Osteocyte (in vitro differentiated cells): ENCODE results near the gene NLRP3. TPM values are rescaled to one million over a fixed set of nuclear protein-coding genes. Genes with fewer than 3 reads are reported as not detected.
"Not testable (repeated sequence)": the region's sequence is repeated elsewhere in the genome, so short reads cannot be mapped to it uniquely, and the experiment has no call there.

Source experiments
- DNase-seq: peaks from one replicate; pipeline ENCODE4 v3.0.0; 2021; ENCODE audit warnings: mixed read lengths; ENCODE audit not compliant: unreplicated experiment; ENCODE audit errors: extremely low spot score
- H3K27ac Mint-ChIP-seq: one replicate; pipeline ENCODE4 v1.8.0; 2021; ENCODE audit warnings: mild to moderate bottlenecking, mixed read lengths; ENCODE audit not compliant: unreplicated experiment
- H3K27me3 Mint-ChIP-seq: one replicate; pipeline ENCODE4 v1.8.0; 2021; ENCODE audit warnings: mixed read lengths; ENCODE audit not compliant: unreplicated experiment
- H3K36me3 Mint-ChIP-seq: one replicate; pipeline ENCODE4 v1.8.0; 2021; ENCODE audit warnings: mixed read lengths; ENCODE audit not compliant: unreplicated experiment
- H3K4me1 Mint-ChIP-seq: one replicate; pipeline ENCODE4 v1.8.0; 2021; ENCODE audit warnings: mixed read lengths; ENCODE audit not compliant: unreplicated experiment
- H3K4me3 Mint-ChIP-seq: one replicate; pipeline ENCODE4 v1.8.0; 2021; ENCODE audit warnings: mild to moderate bottlenecking, moderate library complexity, mixed read lengths; ENCODE audit not compliant: unreplicated experiment
- H3K9me3 Mint-ChIP-seq: one replicate; pipeline ENCODE4 v1.8.0; 2021; ENCODE audit warnings: mixed read lengths; ENCODE audit not compliant: unreplicated experiment
- CTCF ChIP-seq: fragments of 200-600 bp; sonication (generic); IDR thresholded peaks from 2 replicates; pipeline ENCODE4 v1.5.0; 2021; ENCODE audit warnings: antibody characterized with exemption, mild to moderate bottlenecking, moderate library complexity
- total RNA-seq: library from RNA; stranded (reverse); gene quantifications from 2 replicates; pipeline ENCODE4 v1.2.1, GENCODE V29; 2021

Gene NLRP3
- total RNA-seq, 1 donor from 2014 or later: 0.16 TPM

DNA sequence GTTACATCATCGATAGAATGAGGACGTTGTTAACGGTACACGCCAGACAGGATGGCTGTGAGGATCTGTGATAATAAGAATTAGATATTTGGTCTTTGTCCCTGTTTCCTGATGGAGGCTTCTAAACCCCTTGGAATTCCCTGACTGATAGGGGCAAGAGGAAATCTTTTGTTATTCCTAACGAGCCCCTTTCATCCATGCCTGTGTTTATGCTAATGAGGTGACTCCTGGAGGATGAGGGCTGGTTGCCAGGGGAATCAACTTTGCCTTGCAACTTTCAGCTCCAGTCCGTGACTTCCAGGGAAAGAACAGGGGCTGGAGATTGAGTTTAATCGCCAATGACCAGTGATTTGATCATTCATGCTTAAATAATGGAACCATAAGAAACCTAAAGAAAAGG lies 39.3 kb upstream of the NLRP3 start:
- TF ChIP-seq CTCF: no peak
- peaks cover 24% of the 10 kb centered on the region for H3K27me3 Mint-ChIP-seq
- peaks cover 7% of the 10 kb centered on the region for H3K4me1 Mint-ChIP-seq
- H3K36me3 Mint-ChIP-seq: no peaks in the 10 kb centered on the region
- H3K4me3 Mint-ChIP-seq: no peak overlapping the region
- no peak for DNase-seq
- peaks cover 7% of the 10 kb centered on the region for H3K9me3 Mint-ChIP-seq
- H3K27ac Mint-ChIP-seq: no peak overlapping the region

- H3K4me3 Mint-ChIP-seq, H3K4me1 Mint-ChIP-seq, H3K36me3 Mint-ChIP-seq, H3K27ac Mint-ChIP-seq, DNase-seq, H3K9me3 Mint-ChIP-seq: not testable (repeated sequence)
- H3K27me3 Mint-ChIP-seq: peaks cover 24% of the 10 kb centered on the region
These were observed 38.3 kb upstream of the NLRP3 start for GRCh38 chr1:247377656-247378055.

DNA sequence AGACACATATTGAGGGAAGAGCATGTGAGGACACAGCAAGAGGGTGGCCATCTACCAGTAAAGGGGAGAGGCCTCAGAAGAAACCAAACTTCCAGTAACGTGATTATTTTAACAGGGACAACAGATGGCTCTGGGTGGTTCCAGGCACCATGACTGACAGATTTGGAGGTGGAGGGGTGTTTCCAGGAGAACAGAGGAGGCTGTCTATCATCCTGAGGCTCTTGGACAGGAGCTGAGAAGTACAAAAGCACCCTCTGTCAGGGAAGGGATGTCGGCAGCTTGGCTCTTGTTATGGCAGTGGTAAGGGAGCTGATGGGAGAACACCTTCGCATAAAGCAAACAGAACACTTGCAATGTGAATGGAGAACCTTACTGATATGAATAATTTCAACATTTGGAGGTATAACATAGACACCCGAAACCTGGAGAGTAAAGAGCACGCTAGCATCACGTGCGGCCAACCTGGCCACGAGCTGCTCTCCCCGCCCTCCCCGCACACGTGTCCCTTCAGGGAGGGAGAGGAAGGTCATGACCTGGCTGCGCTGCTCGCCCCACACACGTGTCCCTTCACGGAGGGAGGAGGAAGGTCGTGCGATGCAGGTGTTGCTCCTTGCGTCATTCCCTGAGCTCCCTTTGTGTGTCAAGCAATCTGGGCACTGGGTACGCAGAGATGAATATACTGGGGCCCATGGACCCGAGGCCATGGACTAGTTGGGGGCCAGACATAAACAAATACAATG lies 37.5 kb upstream of the NLRP3 start:
- no peak for TF ChIP-seq CTCF
- H3K4me1 Mint-ChIP-seq: peaks cover 4% of the 10 kb centered on the region
- DNase-seq: no peak
- peaks cover 24% of the 10 kb centered on the region for H3K27me3 Mint-ChIP-seq
- no peak overlapping the region for H3K4me3 Mint-ChIP-seq
- no peaks in the 10 kb centered on the region for H3K36me3 Mint-ChIP-seq
- H3K27ac Mint-ChIP-seq: no peak overlapping the region
- peaks cover 7% of the 10 kb centered on the region for H3K9me3 Mint-ChIP-seq

GRCh38 chr1:247385283-247385682 lies 30.7 kb upstream of the NLRP3 start:
- DNase-seq: no peak
- H3K9me3 Mint-ChIP-seq: no peaks in the 10 kb centered on the region
- no peak overlapping the region for H3K4me3 Mint-ChIP-seq
- H3K27ac Mint-ChIP-seq: no peak overlapping the region
- H3K36me3 Mint-ChIP-seq: no peaks in the 10 kb centered on the region
- TF ChIP-seq CTCF: no peak
- peaks cover 11% of the 10 kb centered on the region for H3K4me1 Mint-ChIP-seq
- peaks cover 12% of the 10 kb centered on the region for H3K27me3 Mint-ChIP-seq

DNA sequence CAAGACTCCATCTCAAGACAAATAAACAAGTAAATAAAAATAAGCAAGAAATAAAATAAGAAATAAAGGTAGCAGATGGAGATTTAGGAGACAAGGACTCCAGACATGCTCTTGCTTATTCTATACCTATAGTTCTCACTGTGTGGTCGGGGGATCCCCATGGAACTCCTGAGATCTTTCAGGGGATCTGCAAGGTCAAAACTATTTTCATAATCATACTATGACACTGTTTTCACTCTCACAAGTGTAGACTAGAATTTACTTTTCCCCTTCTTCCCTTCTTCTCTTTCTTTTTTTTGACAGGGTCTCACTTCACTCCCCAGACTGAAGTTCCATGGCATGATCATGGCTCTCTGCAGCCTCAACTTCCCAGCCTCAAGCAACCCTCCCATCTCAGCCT lies 29.8 kb upstream of the NLRP3 start:
- Mint-ChIP-seq H3K4me1 (peaks cover 12% of the 10 kb centered on the region), H3K4me3 (no peak overlapping the region), H3K36me3 (no peaks in the 10 kb centered on the region), H3K9me3 (no peaks in the 10 kb centered on the region), H3K27me3 (peaks cover 12% of the 10 kb centered on the region), H3K27ac (peak overlapping the region; percentile 3)
- no peak for DNase-seq
- no peak for TF ChIP-seq CTCF
